PFSK-1 (cell line): ENCODE results near the gene FAM221B.

Experiments
- FOXP2 ChIP-seq: optimal IDR thresholded peaks from 2 replicates; pipeline ENCODE3; 2011; ENCODE audit warnings: borderline replicate concordance, control low read depth, inconsistent platforms; ENCODE audit not compliant: insufficient read depth; ENCODE audit errors: extremely low read length, extremely low read depth
- POLR2AphosphoS5 ChIP-seq: IDR thresholded peaks from 2 replicates; pipeline ENCODE4 v1.6.1; 2012; ENCODE audit warnings: low read depth, mild to moderate bottlenecking, control low read depth, low read length, moderate library complexity
- REST ChIP-seq, 2 experiments: IDR thresholded peaks; 2 replicates each; pipeline versions ENCODE4 v1.6.1 to v1.8.0; 2011 to 2012; ENCODE audit warnings: low read depth in 2 of 2, low read length in 2 of 2, control low read depth in 1 of 2, inconsistent platforms in 1 of 2, mild to moderate bottlenecking in 1 of 2, moderate library complexity in 1 of 2; ENCODE audit not compliant: insufficient read depth in 1 of 2
- SIN3A ChIP-seq: IDR thresholded peaks from 2 replicates; pipeline ENCODE4 v1.6.1; 2012; ENCODE audit warnings: mild to moderate bottlenecking, low read length, moderate library complexity, borderline replicate concordance; ENCODE audit not compliant: insufficient read depth
- TAF1 ChIP-seq: IDR thresholded peaks from 2 replicates; pipeline ENCODE4 v1.6.1; 2012; ENCODE audit warnings: low read length, control low read depth, borderline replicate concordance; ENCODE audit not compliant: insufficient read depth

DNA sequence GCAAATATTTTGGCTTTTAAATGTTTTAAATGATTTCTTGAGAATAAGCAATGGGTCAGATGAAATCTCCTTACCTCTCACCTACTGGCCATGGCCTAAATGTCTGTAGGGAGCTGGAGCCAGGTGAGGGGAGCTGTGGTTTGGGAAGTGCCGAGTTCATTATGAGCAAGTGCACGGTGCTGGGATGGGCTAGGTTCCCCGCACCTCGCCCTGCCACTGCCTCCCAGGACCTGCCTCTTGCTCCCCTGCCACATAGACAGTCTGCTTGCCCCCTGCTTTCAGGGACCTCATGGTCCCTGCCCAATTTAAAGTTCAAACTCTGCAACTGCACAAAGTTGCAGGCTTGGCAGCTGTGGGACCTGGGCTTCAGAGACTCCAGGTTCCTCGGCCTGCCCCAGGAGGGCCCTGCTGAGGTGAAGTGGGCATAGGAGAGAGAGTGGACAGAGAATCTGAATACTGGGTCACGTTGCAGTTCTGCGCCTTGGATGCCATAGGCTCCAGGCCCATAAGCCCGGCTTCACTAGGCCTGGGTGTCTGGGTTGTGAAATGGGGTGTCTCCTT is 36.2 kb upstream of the FAM221B start:
- TF ChIP-seq REST (IDR thresholded peaks at IDR 0.05; ENCODE audit: insufficient read depth in 1 of 2, low read depth in 2 of 2, low read length in 2 of 2) (no peak), POLR2AphosphoS5 (no peak), TAF1 (no peak), SIN3A (no peak), FOXP2 (no peak)
